HEK293T (cell line): ENCODE measurements around the gene CDH4.

Source experiments
- L3MBTL2 ChIP-seq: fragments of 450-650 bp; conservative IDR thresholded peaks from 2 replicates; pipeline ENCODE4 v1.6.1; 2016; ENCODE audit warnings: mild to moderate bottlenecking
- SUZ12 ChIP-seq: fragments of 450-650 bp; IDR thresholded peaks from 2 replicates; pipeline ENCODE4 v1.6.1; 2016; ENCODE audit warnings: mild to moderate bottlenecking
- TF ChIP-seq, protein P1 (sequence below): fragments of 450-650 bp; IDR thresholded peaks from 2 replicates; pipeline ENCODE4 v1.6.1; 2016

DNA sequence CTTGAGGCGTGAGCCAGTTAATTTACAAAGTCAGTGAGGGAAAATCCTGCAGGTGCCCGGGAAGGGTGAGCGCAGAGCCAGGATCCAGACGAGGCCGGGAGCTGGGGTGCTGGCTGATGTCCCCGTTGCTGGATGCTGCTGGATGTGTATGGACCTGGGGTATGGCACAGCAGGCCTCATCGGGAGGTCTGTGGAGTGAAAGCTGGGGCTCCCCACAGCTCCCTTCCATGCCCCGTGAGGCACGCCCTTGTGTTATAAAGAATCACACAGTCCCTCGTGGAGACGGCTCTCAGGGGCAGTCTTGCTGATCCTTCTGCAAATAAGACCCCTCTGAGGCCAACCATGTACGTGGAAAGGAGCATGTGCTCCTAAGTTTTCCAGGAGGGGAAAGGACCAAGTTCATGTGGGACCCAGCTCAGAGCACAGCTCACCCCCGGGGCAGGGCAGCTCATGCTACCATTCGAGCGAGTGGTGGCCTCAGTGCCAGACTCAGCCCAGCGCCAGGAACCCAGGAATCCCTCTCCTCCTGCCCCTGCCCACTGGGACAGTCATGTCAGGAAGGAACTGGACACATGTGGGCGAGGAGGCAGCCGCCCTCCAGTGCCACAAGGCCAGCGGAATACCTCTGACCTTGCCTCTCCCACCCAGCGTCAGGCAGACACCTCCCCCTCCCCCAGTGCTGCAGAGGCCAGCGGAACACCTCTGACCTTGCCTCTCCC is 97.5 kb downstream of the CDH4 start:
- TF ChIP-seq, protein P1, sequence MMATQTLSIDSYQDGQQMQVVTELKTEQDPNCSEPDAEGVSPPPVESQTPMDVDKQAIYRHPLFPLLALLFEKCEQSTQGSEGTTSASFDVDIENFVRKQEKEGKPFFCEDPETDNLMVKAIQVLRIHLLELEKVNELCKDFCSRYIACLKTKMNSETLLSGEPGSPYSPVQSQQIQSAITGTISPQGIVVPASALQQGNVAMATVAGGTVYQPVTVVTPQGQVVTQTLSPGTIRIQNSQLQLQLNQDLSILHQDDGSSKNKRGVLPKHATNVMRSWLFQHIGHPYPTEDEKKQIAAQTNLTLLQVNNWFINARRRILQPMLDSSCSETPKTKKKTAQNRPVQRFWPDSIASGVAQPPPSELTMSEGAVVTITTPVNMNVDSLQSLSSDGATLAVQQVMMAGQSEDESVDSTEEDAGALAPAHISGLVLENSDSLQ, result no peak
- TF ChIP-seq SUZ12, result no peak
- no peak for TF ChIP-seq L3MBTL2
